ENCODE data around the gene LCP1. TPM values are rescaled to one million over a fixed set of nuclear protein-coding genes. Genes with fewer than 3 reads are reported as not detected.
"Not testable (repeated sequence)": the region's sequence is repeated elsewhere in the genome, so short reads cannot be mapped to it uniquely, and the experiment has no call there.

LCP1 gene
- 10 to 100 TPM in 2 of 3 donors, 1 to 10 TPM in 1; 7.3 to 66.6 (median 42.7) TPM for polyA plus RNA-seq

- H3K27ac ChIP-seq (ENCODE audit: low read depth, low read length): no peak within 1 kb of the TSS
- 51 to 78% (median 72%) methylated on average over 8 of the region's 8 CpGs for WGBS, 3 donors
These were observed at the start of gene LCP1 for GRCh38 chr13:46181840-46182490. Gene LCP1, minus strand, starts transcription at chr13:46182177. Its CDS starts 22,515 bp downstream, at chr13:46159662.

GRCh38 chr13:46229251-46229650 is 47.3 kb upstream of the LCP1 start:
- WGBS, 3 donors: 91 to 95% (median 94%) methylated on average over 2 of the region's 2 CpGs
- H3K27ac ChIP-seq (ENCODE audit: low read depth, low read length): no peak overlapping the region

- not testable (repeated sequence) for H3K27ac ChIP-seq (ENCODE audit: low read depth, low read length)
- 4 to 23% (median 18%) methylated on average over 2 of the region's 2 CpGs for WGBS, 3 donors
These were observed 38.3 kb upstream of the LCP1 start for GRCh38 chr13:46220234-46220633.

- WGBS, 3 donors: 80 to 95% (median 87%) methylated on average over 1 of the region's 1 CpG
These were observed 32.8 kb upstream of the LCP1 start for GRCh38 chr13:46214741-46215140.

GRCh38 chr13:46213242-46213641 is 31.3 kb upstream of the LCP1 start:
- H3K27ac ChIP-seq (ENCODE audit: low read depth, low read length): no peak overlapping the region
- WGBS, 3 donors: 95 to 97% (median 97%) methylated on average over 3 of the region's 3 CpGs

More at GRCh38 chr13:46214741-46215140, 32.8 kb upstream of the LCP1 start:
- not testable (repeated sequence) for H3K27ac ChIP-seq (ENCODE audit: low read depth, low read length)

GRCh38 chr13:46211483-46212351 is 29.7 kb upstream of the LCP1 start, which contains the start of gene LRRC63:
Gene LRRC63, plus strand, starts transcription at chr13:46211928. Its CDS starts 1,107 bp downstream, at chr13:46213035.
- H3K27ac ChIP-seq (ENCODE audit: low read depth, low read length): no peak within 1 kb of the TSS
- WGBS, 3 donors: 2% methylated on average over 38 to 53 of the region's 53 CpGs

- 4 to 14% (median 6%) methylated on average over 9 of the region's 9 CpGs for WGBS, 3 donors
- no peak overlapping the region for H3K27ac ChIP-seq (ENCODE audit: low read depth, low read length)
These were observed 29.1 kb upstream of the LCP1 start for GRCh38 chr13:46211116-46211482.

GRCh38 chr13:46210362-46211083 is 28.5 kb upstream of the LCP1 start:
- WGBS, 3 donors: 57 to 76% (median 64%) methylated on average over 6 of the region's 6 CpGs
- no peak overlapping the region for H3K27ac ChIP-seq (ENCODE audit: low read depth, low read length)

- no peak overlapping the region for H3K27ac ChIP-seq (ENCODE audit: low read depth, low read length)
- WGBS, 3 donors: 45 to 92% (median 85%) methylated on average over 7 of the region's 7 CpGs
These were observed 25.9 kb upstream of the LCP1 start for GRCh38 chr13:46207828-46208227.

- WGBS, 3 donors: 33 to 89% (median 83%) methylated on average over 1 of the region's 1 CpG
- no peak overlapping the region for H3K27ac ChIP-seq (ENCODE audit: low read depth, low read length)
These were observed 24.2 kb upstream of the LCP1 start for GRCh38 chr13:46206143-46206542.

GRCh38 chr13:46202966-46203365 is 21.0 kb upstream of the LCP1 start:
- 60 to 69% (median 68%) methylated on average over 5 of the region's 5 CpGs for WGBS, 3 donors

GRCh38 chr13:46202188-46202795 is 20.3 kb upstream of the LCP1 start:
- H3K27ac ChIP-seq (ENCODE audit: low read depth, low read length): no peak overlapping the region
- 65 to 81% (median 73%) methylated on average over 3 of the region's 3 CpGs for WGBS, 3 donors

More at GRCh38 chr13:46202966-46203365, 21.0 kb upstream of the LCP1 start:
- H3K27ac ChIP-seq (ENCODE audit: low read depth, low read length): no peak overlapping the region

- 82 to 86% (median 85%) methylated on average over 3 of the region's 3 CpGs for WGBS, 3 donors
- H3K27ac ChIP-seq (ENCODE audit: low read depth, low read length): no peak overlapping the region
These were observed 16.8 kb upstream of the LCP1 start for GRCh38 chr13:46198696-46199193.

- no peak overlapping the region for H3K27ac ChIP-seq (ENCODE audit: low read depth, low read length)
- 64 to 69% (median 68%) methylated on average over 4 of the region's 4 CpGs for WGBS, 3 donors
These were observed 15.5 kb upstream of the LCP1 start for GRCh38 chr13:46197299-46198048.

GRCh38 chr13:46195016-46195415 is 13.0 kb upstream of the LCP1 start:
- WGBS, 3 donors: 72 to 98% (median 86%) methylated on average over 1 of the region's 1 CpG
- no peak overlapping the region for H3K27ac ChIP-seq (ENCODE audit: low read depth, low read length)

GRCh38 chr13:46192412-46192811 is 10.4 kb upstream of the LCP1 start:
- H3K27ac ChIP-seq (ENCODE audit: low read depth, low read length): no peak overlapping the region
- 21 to 31% (median 25%) methylated on average over 1 of the region's 1 CpG for WGBS, 3 donors

GRCh38 chr13:46185634-46186033 is 3.7 kb upstream of the LCP1 start:
- no peak overlapping the region for H3K27ac ChIP-seq (ENCODE audit: low read depth, low read length)
- 83 to 92% (median 88%) methylated on average over 4 of the region's 4 CpGs for WGBS, 3 donors

GRCh38 chr13:46184277-46184699 is 2.3 kb upstream of the LCP1 start:
- H3K27ac ChIP-seq (ENCODE audit: low read depth, low read length): no peak overlapping the region
- WGBS, 3 donors: 33 to 38% (median 36%) methylated on average over 6 of the region's 6 CpGs

Measured in adipose tissue (tissue), 3 donors.